ENCODE measurements around the gene ARHGEF25.
"Not testable (repeated sequence)": the region's sequence is repeated elsewhere in the genome, so short reads cannot be mapped to it uniquely, and the experiment has no call there.

ARHGEF25 gene

DNA sequence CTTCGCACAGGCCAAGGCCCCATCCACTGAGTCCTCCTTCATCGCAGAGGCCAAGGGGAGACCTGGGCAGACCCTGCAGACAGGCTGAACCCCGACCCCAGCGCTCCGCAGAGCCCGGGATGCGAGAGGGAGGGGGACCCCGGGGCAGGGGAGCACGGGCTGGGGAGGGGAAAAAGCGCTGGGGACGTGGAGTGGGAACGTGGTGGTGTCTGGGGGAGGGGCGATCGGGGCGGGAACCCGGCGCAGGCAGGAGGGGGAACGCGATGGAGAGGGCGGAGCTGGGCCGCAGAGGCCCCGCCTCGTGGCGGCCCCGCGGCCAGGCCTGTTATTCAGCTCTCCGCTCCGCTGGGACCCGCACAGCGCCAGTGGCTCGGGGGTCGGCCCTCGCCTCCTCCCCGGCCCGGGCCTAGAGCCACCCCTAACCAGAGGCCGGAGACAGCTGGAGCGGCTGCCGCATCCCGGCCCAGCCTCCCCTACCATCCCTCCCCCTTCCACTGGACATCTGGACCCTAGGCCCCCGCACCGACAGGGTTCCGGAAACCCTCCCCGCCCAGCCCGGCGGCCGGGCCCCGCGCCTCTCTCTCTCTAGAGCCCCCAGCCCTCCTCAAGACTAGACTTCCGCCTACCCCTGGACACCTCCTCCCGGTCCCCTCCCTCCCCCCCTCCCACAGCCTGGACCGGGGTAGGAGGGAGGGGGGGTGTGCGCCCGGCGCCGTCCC lies at the start of gene ARHGEF25:
TSS of gene ARHGEF25 (plus strand) at position 328 of the 719 bp plus-strand sequence. CDS start 460 bp downstream, outside the sequence.
- TF ChIP-seq, protein P1, sequence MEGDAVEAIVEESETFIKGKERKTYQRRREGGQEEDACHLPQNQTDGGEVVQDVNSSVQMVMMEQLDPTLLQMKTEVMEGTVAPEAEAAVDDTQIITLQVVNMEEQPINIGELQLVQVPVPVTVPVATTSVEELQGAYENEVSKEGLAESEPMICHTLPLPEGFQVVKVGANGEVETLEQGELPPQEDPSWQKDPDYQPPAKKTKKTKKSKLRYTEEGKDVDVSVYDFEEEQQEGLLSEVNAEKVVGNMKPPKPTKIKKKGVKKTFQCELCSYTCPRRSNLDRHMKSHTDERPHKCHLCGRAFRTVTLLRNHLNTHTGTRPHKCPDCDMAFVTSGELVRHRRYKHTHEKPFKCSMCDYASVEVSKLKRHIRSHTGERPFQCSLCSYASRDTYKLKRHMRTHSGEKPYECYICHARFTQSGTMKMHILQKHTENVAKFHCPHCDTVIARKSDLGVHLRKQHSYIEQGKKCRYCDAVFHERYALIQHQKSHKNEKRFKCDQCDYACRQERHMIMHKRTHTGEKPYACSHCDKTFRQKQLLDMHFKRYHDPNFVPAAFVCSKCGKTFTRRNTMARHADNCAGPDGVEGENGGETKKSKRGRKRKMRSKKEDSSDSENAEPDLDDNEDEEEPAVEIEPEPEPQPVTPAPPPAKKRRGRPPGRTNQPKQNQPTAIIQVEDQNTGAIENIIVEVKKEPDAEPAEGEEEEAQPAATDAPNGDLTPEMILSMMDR (IDR thresholded peaks at IDR 0.05; ENCODE audit: borderline replicate concordance, insufficient read depth, low read depth, low read length), result no peak
- H3K4me3 ChIP-seq (ENCODE audit: low read depth, low read length), result peak within 1 kb of the TSS; percentile 60

DNA sequence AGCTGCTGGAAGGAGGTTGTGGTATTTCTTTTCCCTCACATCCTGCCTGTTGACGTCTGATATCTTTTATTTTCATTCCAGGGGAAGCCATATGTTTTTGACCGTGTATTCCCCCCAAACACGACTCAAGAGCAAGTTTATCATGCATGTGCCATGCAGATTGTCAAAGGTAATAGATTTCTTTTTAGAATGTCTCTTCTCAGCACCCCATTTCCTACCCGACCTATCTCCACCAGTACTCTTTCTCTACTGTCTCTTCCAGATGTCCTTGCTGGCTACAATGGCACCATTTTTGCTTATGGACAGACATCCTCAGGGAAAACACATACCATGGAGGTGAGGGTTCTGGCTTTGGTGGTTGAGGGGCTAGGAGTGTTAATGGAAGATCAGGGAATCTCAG lies 47.9 kb upstream of the ARHGEF25 start:
- H3K4me3 ChIP-seq (ENCODE audit: low read depth, low read length), result no peak overlapping the region
- TF ChIP-seq, protein P1 (IDR thresholded peaks at IDR 0.05; ENCODE audit: borderline replicate concordance, insufficient read depth, low read depth, low read length), result no peak

DNA sequence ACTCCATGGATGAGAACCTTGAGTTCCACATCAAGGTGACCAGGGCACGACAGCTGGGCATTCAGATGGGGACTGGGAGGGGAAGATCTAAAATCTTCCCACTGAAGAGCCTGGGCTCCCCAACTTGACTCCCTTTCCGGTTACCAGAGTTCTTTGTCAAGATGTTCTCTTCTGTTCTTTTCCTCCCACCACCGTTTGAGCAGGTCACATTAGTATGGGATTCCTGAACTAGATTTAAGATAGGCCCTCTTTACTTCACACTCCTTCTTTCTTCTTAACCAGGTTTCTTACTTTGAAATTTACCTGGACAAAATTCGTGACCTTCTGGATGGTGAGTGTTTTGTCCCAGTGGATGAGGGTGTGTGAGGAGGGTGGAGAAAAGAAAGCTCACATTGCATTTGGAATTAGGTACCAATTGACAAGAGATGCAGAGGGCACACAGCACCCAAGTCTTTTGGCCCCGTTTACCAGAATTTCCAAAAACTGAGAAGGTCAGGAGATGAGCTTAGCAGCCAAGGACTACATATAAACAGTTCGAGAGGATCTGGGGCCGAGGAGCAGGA lies 47.0 kb upstream of the ARHGEF25 start:
- no peak overlapping the region for H3K4me3 ChIP-seq (ENCODE audit: low read depth, low read length)
- TF ChIP-seq, protein P1 (IDR thresholded peaks at IDR 0.05; ENCODE audit: borderline replicate concordance, insufficient read depth, low read depth, low read length), result no peak

DNA sequence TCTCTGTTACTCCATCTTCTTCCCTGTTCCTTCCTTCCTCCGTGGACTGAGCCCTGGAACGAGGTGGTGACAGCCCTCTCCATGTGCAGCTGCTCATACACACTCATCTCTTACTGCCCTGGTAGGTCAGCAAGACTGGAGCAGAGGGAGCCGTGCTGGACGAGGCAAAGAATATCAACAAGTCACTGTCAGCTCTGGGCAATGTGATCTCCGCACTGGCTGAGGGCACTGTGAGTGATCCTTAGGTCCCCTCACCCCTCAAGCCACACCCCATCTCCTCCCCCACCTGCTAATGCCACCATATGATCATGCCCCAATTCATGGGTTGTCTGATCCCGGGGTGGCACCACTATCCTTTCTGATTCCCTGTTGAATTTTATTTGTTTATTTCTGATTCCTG lies 42.4 kb upstream of the ARHGEF25 start:
- TF ChIP-seq, protein P1 (IDR thresholded peaks at IDR 0.05; ENCODE audit: borderline replicate concordance, insufficient read depth, low read depth, low read length), result no peak

DNA sequence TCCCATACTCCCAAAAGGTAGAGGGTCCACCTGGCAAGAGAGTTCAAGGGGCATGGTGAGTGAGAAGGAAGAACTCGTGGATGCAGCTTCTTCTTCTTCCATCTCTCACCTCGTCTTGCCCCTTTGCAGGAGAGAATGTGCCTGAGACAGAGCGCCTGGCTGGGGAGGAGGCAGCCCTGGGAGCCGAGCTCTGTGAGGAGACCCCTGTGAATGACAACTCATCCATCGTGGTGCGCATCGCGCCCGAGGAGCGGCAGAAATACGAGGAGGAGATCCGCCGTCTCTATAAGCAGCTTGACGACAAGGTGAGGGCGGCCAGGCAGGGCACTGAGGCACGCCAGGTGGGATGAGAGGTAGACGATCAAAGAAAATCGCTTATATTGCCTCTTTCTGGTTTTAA lies 41.4 kb upstream of the ARHGEF25 start:
- H3K4me3 ChIP-seq (ENCODE audit: low read depth, low read length), result no peak overlapping the region
- TF ChIP-seq, protein P1 (IDR thresholded peaks at IDR 0.05; ENCODE audit: borderline replicate concordance, insufficient read depth, low read depth, low read length), result no peak

More for the DNA sequence above, 42.4 kb upstream of the ARHGEF25 start:
- H3K4me3 ChIP-seq (ENCODE audit: low read depth, low read length), result no peak overlapping the region

DNA sequence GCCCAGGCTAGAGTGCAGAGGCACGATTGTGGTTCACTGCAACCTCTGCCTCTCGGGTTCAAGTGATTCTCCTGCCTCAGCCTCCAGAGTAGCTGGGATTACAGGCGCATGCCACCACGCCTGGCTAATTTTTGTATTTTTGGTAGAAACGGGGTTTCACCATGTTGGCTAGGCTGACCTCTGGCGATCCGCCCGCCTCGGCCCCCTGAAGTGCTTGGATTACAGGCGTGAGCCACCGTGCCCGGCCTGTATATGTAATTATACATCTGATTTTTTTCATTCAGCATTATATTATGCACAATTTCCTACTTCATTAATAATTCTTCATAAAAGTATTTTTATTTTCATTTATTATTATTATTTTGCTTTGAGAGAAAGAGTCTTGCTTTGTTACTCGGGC lies 40.8 kb upstream of the ARHGEF25 start:
- not testable (repeated sequence) for H3K4me3 ChIP-seq (ENCODE audit: low read depth, low read length)

DNA sequence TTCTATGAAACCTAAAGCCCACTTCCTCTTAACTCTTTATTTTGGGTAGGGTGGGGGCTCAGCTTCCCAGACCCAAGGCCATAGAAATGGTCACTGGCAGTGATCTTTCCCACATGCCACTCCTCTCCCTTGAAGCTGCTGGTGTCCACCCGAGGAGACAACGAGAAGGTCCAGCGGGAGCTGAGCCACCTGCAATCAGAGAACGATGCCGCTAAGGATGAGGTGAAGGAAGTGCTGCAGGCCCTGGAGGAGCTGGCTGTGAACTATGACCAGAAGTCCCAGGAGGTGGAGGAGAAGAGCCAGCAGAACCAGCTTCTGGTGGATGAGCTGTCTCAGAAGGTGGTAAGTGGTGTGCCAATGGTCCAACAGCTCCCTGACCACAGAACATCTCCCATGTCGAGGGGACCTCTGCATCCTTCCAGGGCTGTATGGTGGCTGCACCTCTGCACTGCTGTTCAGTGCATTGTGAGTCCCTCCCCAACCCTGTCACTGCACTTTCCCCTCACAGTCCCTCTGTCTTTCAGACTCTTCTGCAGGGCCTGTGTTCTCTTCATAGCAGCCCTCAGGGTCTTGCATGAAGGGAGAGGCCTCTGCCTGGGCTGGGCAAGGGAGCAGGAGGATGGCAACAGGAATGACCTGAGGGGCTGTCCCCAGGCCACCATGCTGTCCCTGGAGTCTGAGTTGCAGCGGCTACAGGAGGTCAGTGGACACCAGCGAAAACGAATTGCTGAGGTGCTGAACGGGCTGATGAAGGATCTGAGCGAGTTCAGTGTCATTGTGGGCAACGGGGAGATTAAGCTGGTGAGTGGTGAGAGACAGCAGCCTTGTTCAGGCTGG lies 39.1 kb upstream of the ARHGEF25 start:
- H3K4me3 ChIP-seq (ENCODE audit: low read depth, low read length), result no peak overlapping the region
- TF ChIP-seq, protein P1 (IDR thresholded peaks at IDR 0.05; ENCODE audit: borderline replicate concordance, insufficient read depth, low read depth, low read length), result no peak

Data from GM12875 (cell line).